HG02759 (cell line): ENCODE results near the gene PAX4.

Experiments used
- ATAC-seq: cut with Tn5 transposase; IDR thresholded peaks from one replicate; pipeline ENCODE4 v1.9.1; 2021; ENCODE audit warnings: mild to moderate bottlenecking, moderate library complexity; ENCODE audit not compliant: unreplicated experiment

PAX4 gene, protein sequence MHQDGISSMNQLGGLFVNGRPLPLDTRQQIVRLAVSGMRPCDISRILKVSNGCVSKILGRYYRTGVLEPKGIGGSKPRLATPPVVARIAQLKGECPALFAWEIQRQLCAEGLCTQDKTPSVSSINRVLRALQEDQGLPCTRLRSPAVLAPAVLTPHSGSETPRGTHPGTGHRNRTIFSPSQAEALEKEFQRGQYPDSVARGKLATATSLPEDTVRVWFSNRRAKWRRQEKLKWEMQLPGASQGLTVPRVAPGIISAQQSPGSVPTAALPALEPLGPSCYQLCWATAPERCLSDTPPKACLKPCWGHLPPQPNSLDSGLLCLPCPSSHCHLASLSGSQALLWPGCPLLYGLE

DNA sequence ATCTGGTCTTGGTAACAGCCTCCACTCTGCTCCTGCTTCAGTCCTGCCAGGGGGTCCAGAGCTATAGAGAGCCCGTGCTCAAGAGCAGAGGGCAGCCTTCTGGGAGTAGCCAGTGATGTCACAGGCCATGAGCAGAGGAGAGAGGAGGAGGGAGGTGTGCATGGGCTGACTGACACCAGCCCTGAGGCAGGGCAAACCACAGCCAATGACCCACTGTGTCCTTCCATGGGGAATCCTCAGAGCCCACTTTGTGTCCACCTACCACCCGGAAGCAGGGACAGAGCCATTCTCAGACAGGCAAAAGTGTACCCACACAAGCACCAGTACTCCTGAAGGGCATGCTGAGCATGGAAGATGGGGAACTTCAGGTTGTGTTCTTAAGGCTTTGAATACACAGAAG, at the start of gene PAX4:
Gene PAX4, minus strand, starts transcription at position 101 of the 400 bp plus-strand sequence. CDS start 2,214 bp downstream, outside the sequence.
- no peak for ATAC-seq

- peak; percentile 46 for ATAC-seq
Measured at GRCh38 chr7:127667017-127667670, 49.2 kb upstream of the PAX4 start.

- ATAC-seq: no peak
Measured at GRCh38 chr7:127666602-127667001, 48.7 kb upstream of the PAX4 start.

DNA sequence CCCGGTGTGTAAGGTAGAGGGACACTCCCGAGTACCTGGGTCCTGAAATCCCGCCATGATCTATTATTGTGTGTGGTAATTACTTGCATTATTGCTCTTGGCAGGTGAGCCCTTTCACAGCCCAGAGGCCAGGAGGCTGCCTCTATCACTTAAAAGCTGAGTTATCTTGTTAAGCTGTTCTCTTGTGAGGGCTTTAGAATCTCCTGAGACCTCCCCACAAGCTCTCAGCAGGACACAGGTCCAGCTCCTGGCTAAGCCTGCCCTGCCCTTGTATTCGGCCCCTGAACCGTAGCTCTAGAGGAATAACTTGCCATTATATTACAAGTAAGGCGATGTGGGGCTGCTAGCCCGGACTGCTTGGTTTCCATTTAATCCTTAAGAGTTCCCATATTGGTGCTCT, 48.0 kb upstream of the PAX4 start:
- ATAC-seq: no peak

GRCh38 chr7:127658970-127659630, 41.2 kb upstream of the PAX4 start:
- no peak for ATAC-seq

DNA sequence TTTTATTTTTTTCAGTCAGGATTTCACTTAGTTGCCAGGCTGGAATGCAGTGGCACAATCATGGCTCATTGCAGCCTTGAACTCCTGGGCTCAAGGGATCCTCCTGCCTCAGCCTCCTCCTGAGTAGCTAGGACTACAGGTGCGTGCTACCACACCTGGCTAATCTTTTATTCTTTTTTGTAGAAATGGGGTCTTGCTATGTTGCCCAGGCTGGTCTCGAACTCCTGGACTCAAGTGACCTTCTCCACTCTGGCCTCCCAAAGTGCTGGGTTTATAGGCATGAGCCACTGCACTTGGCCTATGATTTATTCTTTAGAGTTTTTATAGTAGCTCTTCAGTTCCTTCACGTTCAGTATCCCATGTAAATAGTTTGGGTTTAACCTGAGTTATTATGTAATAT, 39.6 kb upstream of the PAX4 start:
- ATAC-seq: no peak

DNA sequence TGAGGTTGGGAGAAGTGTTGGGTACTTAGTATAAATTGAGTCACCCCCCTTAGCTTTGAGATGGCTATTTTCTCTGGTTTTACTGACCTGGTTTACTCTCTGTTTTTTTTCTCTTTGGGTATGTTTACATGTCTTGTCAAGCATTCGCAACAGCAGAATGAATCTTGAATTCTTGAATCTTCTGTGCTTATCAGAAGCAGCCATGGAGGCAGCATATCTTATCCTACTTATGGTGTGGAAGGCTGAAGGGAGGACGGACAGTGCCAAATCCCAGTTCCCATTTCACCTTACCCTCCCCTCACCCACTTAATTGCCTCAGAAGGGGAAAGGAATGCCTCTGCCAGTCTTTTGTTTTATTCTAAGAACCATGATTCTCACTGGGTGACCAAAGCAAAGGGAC, 37.8 kb upstream of the PAX4 start:
- ATAC-seq: no peak

GRCh38 chr7:127654404-127655394, 36.8 kb upstream of the PAX4 start:
- no peak for ATAC-seq

DNA sequence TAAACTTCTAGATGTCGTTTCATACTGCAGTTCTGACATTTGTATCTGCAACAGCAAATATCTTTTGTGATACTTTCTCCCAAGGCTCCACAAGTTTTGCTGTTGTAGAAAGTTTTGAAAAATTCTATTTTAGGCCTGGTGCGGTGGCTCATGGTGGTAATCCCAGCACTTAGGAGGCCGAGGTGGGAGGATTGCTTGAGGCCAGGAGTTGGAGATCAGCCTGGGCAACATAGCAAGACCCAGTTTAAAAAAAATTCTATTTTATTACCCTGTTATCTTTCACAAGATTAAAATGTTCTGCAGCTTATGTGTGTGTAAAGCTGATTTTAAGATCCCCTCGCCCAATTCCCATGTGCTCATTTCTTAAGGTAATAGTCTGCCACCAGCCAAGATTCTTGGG, 35.5 kb upstream of the PAX4 start:
- ATAC-seq: no peak

DNA sequence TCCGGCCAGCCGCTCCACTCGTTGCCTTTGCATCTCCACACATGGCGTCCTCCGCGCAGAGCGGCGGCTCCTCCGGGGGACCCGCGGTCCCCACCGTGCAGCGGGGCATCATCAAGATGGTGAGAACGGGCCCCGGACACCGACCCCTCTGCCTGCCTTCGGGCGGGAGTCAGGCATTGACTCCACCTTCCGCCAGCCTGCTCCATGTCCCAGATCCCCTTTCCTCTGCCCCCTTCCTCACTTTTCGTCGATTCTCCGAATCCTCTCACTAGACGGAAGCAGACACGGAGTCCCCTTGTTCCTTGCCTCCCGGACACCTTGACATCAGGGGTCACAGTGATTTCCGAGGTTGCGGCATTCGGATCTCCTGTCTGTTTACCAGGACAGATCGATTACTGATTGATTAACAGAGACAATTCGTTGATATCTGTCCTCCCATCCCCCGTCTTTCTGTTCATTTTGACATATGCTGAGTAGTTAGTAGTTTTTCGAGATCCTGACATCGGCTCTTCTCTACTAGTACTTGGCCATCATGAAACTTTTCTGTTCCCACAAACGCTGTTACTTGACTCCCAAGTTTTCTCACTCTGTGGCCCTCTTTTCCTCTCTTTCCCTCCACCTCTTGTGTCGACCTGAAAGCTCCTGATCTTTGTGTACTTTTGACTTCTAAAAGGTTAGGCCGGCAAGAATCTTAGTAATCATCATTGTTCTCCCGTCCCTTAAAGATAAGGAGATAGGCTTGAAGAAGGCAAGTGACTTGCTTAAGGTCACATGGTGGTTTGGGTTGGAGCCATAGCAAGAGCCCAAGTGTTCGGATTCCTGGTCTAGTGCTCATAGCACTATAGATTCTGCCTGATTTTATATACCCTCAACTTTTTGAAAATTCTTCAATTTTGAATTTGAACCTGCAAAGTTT, 34.6 kb upstream of the PAX4 start:
- ATAC-seq: peak; percentile 22

- peak; percentile 92 for ATAC-seq
Measured at GRCh38 chr7:127651556-127652332, 33.8 kb upstream of the PAX4 start, which contains the start of gene SND1. TSS of gene SND1 (plus strand) at chr7:127652194. CDS start at chr7:127652374, 180 bp downstream.

GRCh38 chr7:127650847-127651555, 33.1 kb upstream of the PAX4 start:
- ATAC-seq: no peak

- ATAC-seq: no peak
Measured at GRCh38 chr7:127648986-127649385, 31.0 kb upstream of the PAX4 start.

DNA sequence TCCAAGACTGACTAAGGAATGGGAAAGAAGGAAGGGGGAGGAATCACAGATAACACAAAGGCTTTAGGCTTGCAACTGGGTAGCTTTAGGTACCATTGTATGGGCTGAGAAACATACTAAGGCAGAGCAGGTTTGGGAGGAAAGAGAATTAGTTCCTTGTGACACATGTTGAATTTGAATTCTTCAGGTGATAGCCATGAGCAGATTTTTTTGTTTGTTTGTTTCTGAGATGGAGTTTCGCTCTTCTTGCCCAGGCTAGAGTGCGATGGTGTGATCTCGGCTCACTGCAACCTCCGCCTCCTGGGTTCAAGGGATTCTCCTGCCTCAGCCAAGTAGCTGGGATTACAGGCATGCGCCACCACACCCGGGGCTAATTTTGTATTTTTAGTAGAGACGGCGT, 29.7 kb upstream of the PAX4 start:
- no peak for ATAC-seq

DNA sequence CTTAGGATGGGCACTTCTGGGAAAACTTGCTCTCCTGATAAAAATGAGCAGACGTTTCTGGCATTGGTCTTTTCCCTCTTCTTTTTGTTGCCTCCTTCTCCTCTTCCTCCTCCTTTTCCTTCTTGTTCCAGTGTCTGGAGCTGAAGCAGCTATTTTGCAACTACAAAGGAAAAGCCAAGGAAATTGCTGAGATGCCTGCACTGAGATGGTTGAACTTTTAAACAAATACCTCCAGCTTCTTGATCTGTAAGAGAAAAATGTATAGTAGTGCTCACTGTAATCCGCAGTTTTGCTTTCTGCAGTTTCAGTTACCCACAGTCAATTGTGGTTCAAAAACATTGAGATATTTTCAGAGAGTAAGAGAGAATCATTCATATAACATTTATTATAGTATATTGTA, 26.5 kb upstream of the PAX4 start:
- no peak for ATAC-seq

DNA sequence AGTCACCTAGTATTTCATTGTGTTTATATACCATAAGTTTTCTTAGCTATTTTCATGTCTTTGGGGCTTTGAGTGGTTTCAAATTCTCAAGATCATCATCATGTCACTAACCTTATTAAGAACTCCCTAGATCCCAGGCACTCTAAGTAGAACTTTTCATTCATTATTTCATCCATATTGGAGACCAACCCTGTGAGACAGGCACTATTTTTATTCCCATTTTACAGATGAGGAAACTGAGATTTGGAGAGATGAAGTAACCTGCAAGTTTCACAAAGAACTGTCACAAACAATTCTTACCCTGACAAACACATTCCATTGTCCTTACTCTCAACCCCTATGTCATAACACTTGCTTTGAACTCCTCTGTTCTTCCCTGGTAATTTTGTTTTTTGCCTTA, 20.3 kb upstream of the PAX4 start:
- no peak for ATAC-seq

- ATAC-seq: no peak
Measured at GRCh38 chr7:127635659-127636285, 17.8 kb upstream of the PAX4 start.
